T1000 (cell line): ENCODE results near the gene PEX26.
A peak's percentile ranks its signal among the peaks of the same experiment; 100 is the strongest.
"Not testable (repeated sequence)": the region's sequence is repeated elsewhere in the genome, so short reads cannot be mapped to it uniquely, and the experiment has no call there.

Experiments
- DNase-seq: peaks from one replicate; lab custom pipeline; 2025; ENCODE audit warnings: mixed read lengths; lab: John Stamatoyannopoulos, UW

The PEX26 gene

GRCh38 chr22:18077639-18078328, at the start of gene PEX26:
Gene PEX26, plus strand, starts transcription at chr22:18077990. Its CDS starts 387 bp downstream, at chr22:18078377.
- peak; percentile 88 for DNase-seq

- no peak for DNase-seq
Measured at GRCh38 chr22:18028817-18029527, 48.8 kb upstream of the PEX26 start.

- DNase-seq = no peak
Measured at GRCh38 chr22:18029686-18030267, 48.0 kb upstream of the PEX26 start.

- DNase-seq = peak; percentile 90
Measured at GRCh38 chr22:18031695-18032454, 45.9 kb upstream of the PEX26 start.

GRCh38 chr22:18032455-18033101, 45.2 kb upstream of the PEX26 start:
- peak; percentile 67 for DNase-seq

- no peak for DNase-seq
Measured at GRCh38 chr22:18033204-18033998, 44.4 kb upstream of the PEX26 start.

- DNase-seq = no peak
Measured at GRCh38 chr22:18034076-18034475, 43.7 kb upstream of the PEX26 start.

GRCh38 chr22:18035751-18036150, 42.0 kb upstream of the PEX26 start:
- DNase-seq = no peak

GRCh38 chr22:18040898-18041297, 36.9 kb upstream of the PEX26 start:
- not testable (repeated sequence) for DNase-seq

GRCh38 chr22:18042685-18043084, 35.1 kb upstream of the PEX26 start:
- no peak for DNase-seq

GRCh38 chr22:18044548-18045271, 33.1 kb upstream of the PEX26 start:
- DNase-seq = no peak

- no peak for DNase-seq
Measured at GRCh38 chr22:18045794-18046193, 32.0 kb upstream of the PEX26 start.

- no peak for DNase-seq
Measured at GRCh38 chr22:18048041-18048440, 29.7 kb upstream of the PEX26 start.

- DNase-seq = no peak
Measured at GRCh38 chr22:18048441-18048898, 29.3 kb upstream of the PEX26 start.

GRCh38 chr22:18050065-18050464, 27.7 kb upstream of the PEX26 start:
- no peak for DNase-seq

GRCh38 chr22:18051113-18051512, 26.7 kb upstream of the PEX26 start:
- DNase-seq = not testable (repeated sequence)

GRCh38 chr22:18053216-18053946, 24.4 kb upstream of the PEX26 start:
- not testable (repeated sequence) for DNase-seq

- DNase-seq = no peak
Measured at GRCh38 chr22:18055619-18056160, 22.1 kb upstream of the PEX26 start.

- peak; percentile 51 for DNase-seq
Measured at GRCh38 chr22:18056161-18056666, 21.6 kb upstream of the PEX26 start.
